Right lobe of liver (tissue), 4 donors: ENCODE results near the gene NOP9.

Source experiments
- CTCF ChIP-seq, 4 donors: fragments of 200-600 bp in 3 of 4; fragments of 450-650 bp in 1 of 4; IDR thresholded peaks; one replicate each; pipeline versions ENCODE4 v1.5.1 to v1.8.0; 2016 to 2022; ENCODE audit warnings: antibody characterized with exemption in 4 of 4, mild to moderate bottlenecking in 2 of 4
- POLR2A ChIP-seq: fragments of 450-650 bp; IDR thresholded peaks from one replicate; pipeline ENCODE4 v1.6.1; 2017; ENCODE audit warnings: antibody characterized with exemption, mild to moderate bottlenecking
- donor health status: DM: no; HTN: no; CAD: no.
- donor health status: DM: no; HTN: no; CAD: no.
- donor health status: DM: no; HTN: yes; CAD: no.

GRCh38 chr14:24281636-24282035, 18.0 kb upstream of the NOP9 start:
- TF ChIP-seq CTCF (IDR thresholded peaks at IDR 0.05) = no peak
- TF ChIP-seq POLR2A = no peak
